Lung (tissue), 12 donors: Measurements from ENCODE around the gene TMPRSS5. TPM values are rescaled to one million over a fixed set of nuclear protein-coding genes. Genes with fewer than 3 reads are reported as not detected.
"Not testable (repeated sequence)": the region's sequence is repeated elsewhere in the genome, so short reads cannot be mapped to it uniquely, and the experiment has no call there.

Experiments
- ATAC-seq: fragments of 200-7000 bp; cut with Tn5 transposase; one replicate; pipeline ENCODE4 v1.9.1; 2020; ENCODE audit warnings: moderate number of reproducible peaks; ENCODE audit not compliant: insufficient read depth, low FRiP score
- DNase-seq, 3 donors: peaks; one replicate each; pipeline ENCODE4 v3.0.0-alpha.2; 2013 to 2017
- H3K27ac ChIP-seq, 2 donors: one replicate each; pipeline ENCODE4 v1.5.1; 2013; ENCODE audit warnings: mild to moderate bottlenecking in 2 of 2, moderate library complexity in 2 of 2, control low read depth in 1 of 2, inconsistent platforms in 1 of 2, low read depth in 1 of 2, low read length in 1 of 2
- H3K27me3 ChIP-seq, 3 donors: one replicate each; pipeline ENCODE4 v1.5.1; 2013; ENCODE audit warnings: low read length in 2 of 3; ENCODE audit not compliant: control insufficient read depth in 3 of 3, insufficient read depth in 3 of 3
- H3K36me3 ChIP-seq, 4 donors: one replicate each; pipeline ENCODE4 v1.5.1; 2013; ENCODE audit warnings: low read length in 4 of 4, mild to moderate bottlenecking in 1 of 4, moderate library complexity in 1 of 4; ENCODE audit not compliant: control insufficient read depth in 4 of 4, insufficient read depth in 4 of 4
- H3K4me1 ChIP-seq, 5 donors: one replicate each; pipeline ENCODE4 v1.5.1; 2013; ENCODE audit warnings: low read length in 5 of 5, mild to moderate bottlenecking in 2 of 5, moderate library complexity in 1 of 5; ENCODE audit not compliant: control insufficient read depth in 5 of 5, insufficient read depth in 5 of 5
- H3K4me3 ChIP-seq: one replicate; pipeline ENCODE4 v1.5.1; 2013; ENCODE audit warnings: mild to moderate bottlenecking, control low read depth, moderate library complexity
- H3K9ac ChIP-seq, 2 donors: one replicate each; pipeline ENCODE4 v1.5.1; 2013; ENCODE audit warnings: low read length in 2 of 2, control low read depth in 1 of 2; ENCODE audit not compliant: insufficient read depth in 1 of 2
- H3K9me3 ChIP-seq, 4 donors: one replicate each; pipeline ENCODE4 v1.5.1; 2013; ENCODE audit warnings: low read length in 3 of 4, mild to moderate bottlenecking in 1 of 4, moderate library complexity in 1 of 4; ENCODE audit not compliant: control insufficient read depth in 4 of 4, insufficient read depth in 3 of 4
- WGBS, 2 donors: extraction: QIAGEN DNeasy Blood & Tissue Kit; methylation state at CpG; one replicate each; pipeline ENCODE4 v1.1.7; 2013; 5-methylcytosine and 5-hydroxymethylcytosine counted together
- polyA plus RNA-seq, 2 donors: library from polyadenylated mRNA; stranded (reverse); fragments of 200-250 nt; gene quantifications; one replicate each; pipeline ENCODE4 v1.2.1, GENCODE V29; 2013
- total RNA-seq, 2 donors: library from RNA; depleted of rRNA in 1 of 2; stranded (reverse); fragments of >200 nt in 1 of 2; gene quantifications; one replicate each; pipeline ENCODE4 v1.2.1, GENCODE V29; 2014 to 2021
- TF ChIP-seq, protein P1 (sequence below): IDR thresholded peaks from 2 replicates; pipeline ENCODE4 v1.5.1; 2012; ENCODE audit warnings: mild to moderate bottlenecking; ENCODE audit errors: control extremely low read depth, extremely low read depth
- donor health status: control.
- donor health status: control.
- donor health status: Bipolar disorder and iron deficiency.
- donor health status: healthy.
- donor health status: DM: yes; HTN: yes; CAD: no.

Gene TMPRSS5
- total and polyA plus RNA-seq, 4 donors: 0.32 to 1.8 (median 0.99) TPM

DNA sequence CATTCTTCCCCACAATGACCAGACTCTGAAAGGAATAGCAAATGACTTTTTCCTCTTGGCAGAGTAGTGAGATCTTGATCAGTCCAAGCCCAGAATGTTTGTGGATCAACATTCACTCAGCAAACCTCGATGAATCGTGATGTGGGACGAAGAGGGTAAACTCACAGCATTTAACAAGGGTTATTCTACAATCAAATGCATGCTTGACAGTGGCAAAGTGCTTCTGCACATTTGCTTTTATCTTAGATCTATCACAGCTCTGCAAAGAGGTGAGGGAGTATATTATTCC is 31.8 kb downstream of the TMPRSS5 start:
- H3K9ac ChIP-seq: no peak overlapping the region
- DNase-seq (no peak), ATAC-seq (no peak)
- no peak overlapping the region for H3K27ac ChIP-seq
- 50 to 80% methylated on average over 3 of the region's 3 CpGs for WGBS, 2 donors
- H3K9me3 ChIP-seq: peaks cover 0 to 3% (median 0%) of the 10 kb centered on the region in 4 donors
- TF ChIP-seq, protein P1, sequence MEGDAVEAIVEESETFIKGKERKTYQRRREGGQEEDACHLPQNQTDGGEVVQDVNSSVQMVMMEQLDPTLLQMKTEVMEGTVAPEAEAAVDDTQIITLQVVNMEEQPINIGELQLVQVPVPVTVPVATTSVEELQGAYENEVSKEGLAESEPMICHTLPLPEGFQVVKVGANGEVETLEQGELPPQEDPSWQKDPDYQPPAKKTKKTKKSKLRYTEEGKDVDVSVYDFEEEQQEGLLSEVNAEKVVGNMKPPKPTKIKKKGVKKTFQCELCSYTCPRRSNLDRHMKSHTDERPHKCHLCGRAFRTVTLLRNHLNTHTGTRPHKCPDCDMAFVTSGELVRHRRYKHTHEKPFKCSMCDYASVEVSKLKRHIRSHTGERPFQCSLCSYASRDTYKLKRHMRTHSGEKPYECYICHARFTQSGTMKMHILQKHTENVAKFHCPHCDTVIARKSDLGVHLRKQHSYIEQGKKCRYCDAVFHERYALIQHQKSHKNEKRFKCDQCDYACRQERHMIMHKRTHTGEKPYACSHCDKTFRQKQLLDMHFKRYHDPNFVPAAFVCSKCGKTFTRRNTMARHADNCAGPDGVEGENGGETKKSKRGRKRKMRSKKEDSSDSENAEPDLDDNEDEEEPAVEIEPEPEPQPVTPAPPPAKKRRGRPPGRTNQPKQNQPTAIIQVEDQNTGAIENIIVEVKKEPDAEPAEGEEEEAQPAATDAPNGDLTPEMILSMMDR: no peak
- peaks cover 0 to 2% (median 0%) of the 10 kb centered on the region in 5 donors for H3K4me1 ChIP-seq
- no peaks in the 10 kb centered on the region for H3K36me3 ChIP-seq
- H3K27me3 ChIP-seq: no peaks in the 10 kb centered on the region
- no peak overlapping the region for H3K4me3 ChIP-seq

DNA sequence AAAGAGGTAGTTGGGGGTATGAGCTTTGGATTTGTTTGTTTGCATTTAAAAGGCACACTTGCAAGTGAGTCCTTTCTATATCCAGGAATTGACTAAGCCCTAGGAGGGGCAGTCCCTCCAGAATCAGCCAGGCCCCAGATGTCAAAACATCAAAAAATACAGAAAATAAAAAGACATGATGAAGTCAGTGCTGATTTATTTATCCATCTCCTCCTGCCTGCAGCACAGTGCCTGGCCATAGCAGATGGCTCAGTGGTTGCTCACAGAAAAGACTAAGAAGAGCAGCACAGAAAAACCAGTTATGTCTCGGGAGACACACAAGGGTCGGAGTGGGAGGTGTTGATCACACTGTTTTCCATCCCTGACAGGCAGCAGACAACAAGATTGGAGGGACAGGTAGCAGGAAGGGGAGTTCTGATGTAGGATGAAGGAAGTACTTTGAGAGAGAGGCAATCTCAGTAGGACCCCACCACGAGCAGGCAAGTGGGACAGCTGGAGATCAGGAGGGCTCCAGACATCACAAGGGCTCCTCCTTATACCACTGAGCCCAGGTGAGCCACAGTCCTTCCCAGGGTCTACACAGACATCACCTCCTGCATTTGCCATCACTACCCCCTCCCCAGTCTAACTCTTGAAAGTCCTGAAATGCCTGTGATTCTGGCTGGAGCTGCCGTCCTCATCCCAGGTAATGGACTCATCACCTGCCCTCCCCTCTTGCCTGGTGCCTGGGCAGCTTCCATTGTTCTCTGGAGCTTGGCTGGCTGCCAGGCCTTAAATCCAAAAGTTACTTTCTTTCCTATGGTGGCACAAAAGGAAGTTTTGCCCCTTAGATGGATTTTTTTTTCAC is 32.3 kb downstream of the TMPRSS5 start:
- no peak for DNase-seq
- ATAC-seq: no peak
- TF ChIP-seq, protein P1: no peak
- Histone ChIP-seq H3K9ac (no peak overlapping the region), H3K4me1 (peaks cover 0 to 2% (median 0%) of the 10 kb centered on the region in 5 donors), H3K27me3 (no peaks in the 10 kb centered on the region), H3K27ac (no peak overlapping the region), H3K36me3 (no peaks in the 10 kb centered on the region), H3K4me3 (no peak overlapping the region), H3K9me3 (peaks cover 0 to 3% (median 0%) of the 10 kb centered on the region in 4 donors)
- 63 to 69% methylated on average over 4 of the region's 4 CpGs for WGBS, 2 donors

DNA sequence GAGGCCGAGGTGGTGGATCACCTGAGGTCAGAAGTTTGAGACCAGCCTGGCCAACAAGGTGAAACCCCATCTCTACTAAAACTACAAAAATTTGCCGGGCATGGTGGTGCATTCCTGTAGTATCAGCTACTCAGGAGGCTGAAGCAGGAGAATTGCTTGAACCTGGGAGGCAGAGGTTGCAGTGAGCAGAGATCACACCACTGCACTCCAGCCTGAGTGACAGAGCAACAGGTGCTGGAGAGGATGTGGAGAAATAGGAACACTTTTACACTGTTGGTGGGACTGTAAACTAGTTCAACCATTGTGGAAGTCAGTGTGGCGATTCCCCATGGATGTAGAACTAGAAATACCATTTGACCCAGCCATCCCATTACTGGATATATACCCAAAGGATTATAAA is 34.2 kb downstream of the TMPRSS5 start:
- WGBS, 2 donors: 90 to 97% methylated on average over 3 of the region's 3 CpGs
- H3K36me3 ChIP-seq, ATAC-seq, DNase-seq, H3K4me1 ChIP-seq, H3K27me3 ChIP-seq, H3K27ac ChIP-seq, H3K9ac ChIP-seq, H3K9me3 ChIP-seq, H3K4me3 ChIP-seq: not testable (repeated sequence)

DNA sequence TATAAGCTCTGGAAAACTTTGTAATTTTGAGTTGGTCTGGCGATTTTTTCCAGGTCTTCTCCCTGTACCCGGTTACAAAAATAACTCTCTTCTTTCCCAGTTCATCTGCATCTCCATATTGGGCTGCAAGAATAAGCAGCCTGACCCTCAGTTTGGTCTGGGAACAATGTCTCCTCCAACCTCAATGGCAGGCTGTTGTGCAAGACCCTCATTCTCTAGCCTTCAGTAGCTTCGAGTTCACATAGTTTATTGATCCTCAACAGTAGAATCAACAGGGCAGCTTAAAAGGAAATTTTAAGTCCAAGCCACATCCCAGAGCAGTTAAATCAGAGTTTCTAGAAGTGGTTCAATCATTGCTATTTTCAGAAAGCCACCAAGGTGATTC is 35.3 kb downstream of the TMPRSS5 start:
- WGBS, 2 donors: 79 to 82% methylated on average over 3 of the region's 3 CpGs

More for the DNA sequence above, 35.3 kb downstream of the TMPRSS5 start:
- no peaks in the 10 kb centered on the region for H3K4me1 ChIP-seq
- ATAC-seq (no peak), DNase-seq (no peak)
- H3K27me3 ChIP-seq: no peaks in the 10 kb centered on the region
- H3K27ac ChIP-seq: no peak overlapping the region
- H3K9ac ChIP-seq: no peak overlapping the region
- no peaks in the 10 kb centered on the region for H3K36me3 ChIP-seq
- no peak overlapping the region for H3K4me3 ChIP-seq
- peaks cover 0 to 3% (median 0%) of the 10 kb centered on the region in 4 donors for H3K9me3 ChIP-seq
- TF ChIP-seq, protein P1: no peak
